Adrenal gland (tissue), 19 donors: ENCODE data around the gene ANKRD45. TPM values are rescaled to one million over a fixed set of nuclear protein-coding genes. Genes with fewer than 3 reads are reported as not detected.

Source experiments
- DNase-seq, 7 donors: peaks; one replicate each; pipeline ENCODE4 v3.0.0-alpha.2; 2019 to 2020
- H3K27ac ChIP-seq, 5 donors: fragments of 200-600 bp; sonication (generic) in 4 of 5; 1 replicate in 3 of 5; 2 replicates in 2 of 5; pipeline versions ENCODE4 v1.5.1 to v1.8.0; 2016 to 2020; ENCODE audit warnings: mild to moderate bottlenecking in 1 of 5
- H3K27me3 ChIP-seq: fragments of 200-600 bp; 2 replicates; pipeline ENCODE4 v1.8.0; 2021
- H3K36me3 ChIP-seq, 2 donors: fragments of 200-600 bp; replicated peaks in 1 of 2; 1 replicate in 1 of 2; 2 replicates in 1 of 2; pipeline versions ENCODE4 v1.5.1 to v1.8.0; 2018 to 2022
- H3K4me1 ChIP-seq, 2 donors: fragments of 200-600 bp; replicated peaks in 1 of 2; 1 replicate in 1 of 2; 2 replicates in 1 of 2; pipeline versions ENCODE4 v1.5.1 to v1.8.0; 2018 to 2021
- H3K4me3 ChIP-seq, 4 donors: fragments of 200-600 bp; sonication (generic) in 3 of 4; one replicate each; pipeline ENCODE4 v1.5.1; 2016 to 2018
- H3K9me3 ChIP-seq, 3 donors: fragments of 200-600 bp; sonication (generic) in 1 of 3; replicated peaks in 1 of 3; 1 replicate in 2 of 3; 2 replicates in 1 of 3; pipeline versions ENCODE4 v1.5.1 to v1.8.0; 2016 to 2021
- POLR2A ChIP-seq, 2 donors: fragments of 450-650 bp; IDR thresholded peaks; one replicate each; pipeline ENCODE4 v1.6.1; 2017; ENCODE audit warnings: antibody characterized with exemption in 2 of 2, mild to moderate bottlenecking in 2 of 2, moderate library complexity in 1 of 2
- WGBS, 4 donors: extraction: QIAGEN DNeasy Blood & Tissue Kit in 2 of 4; methylation state at CpG; one replicate each; pipeline versions ENCODE4 v1.1.5 to v1.1.7; 2013 to 2017; 5-methylcytosine and 5-hydroxymethylcytosine counted together
- intact Hi-C, 2 donors: fragments of 100-400 bp; cut with DNase I; formaldehyde crosslinking; loops; one replicate each; pipeline versions ENCODE4 v1.14.1 to v1.15.0; 2022 to 2023
- long read RNA-seq, 10 donors: library from polyadenylated mRNA in 3 of 10; unstranded in 2 of 10; stranded (forward) in 1 of 10; transcript quantifications; one replicate each; pipeline ENCODE4 v2.0.0 and lab custom pipeline, GENCODE V29; 2021 to 2026
- polyA plus RNA-seq, 3 donors: library from polyadenylated mRNA; stranded (reverse); fragments of 200-250 nt in 2 of 3; fragments of 350-450 nt in 1 of 3; fragmentation: Illumina TruSeq in 1 of 3; extraction: RNeasy Lipid Tissue Mini Kit (QIAGEN cat#74804) in 1 of 3; gene quantifications; one replicate each; pipeline ENCODE4 v1.2.3, GENCODE V29; 2013 to 2014
- total RNA-seq, 9 donors: library from RNA; depleted of rRNA in 4 of 9; stranded (reverse); fragments of >200 nt in 4 of 9; fragments of 120-200 nt in 1 of 9; fragmentation: NEBNext Ultra II Directional in 1 of 9; extraction: Animal tissue kit (Norgen Biotek cat#: 25700) in 1 of 9; gene quantifications; one replicate each; pipeline versions ENCODE4 v1.1.0 to v1.2.4, GENCODE V29; 2013 to 2023
- TF ChIP-seq, protein P1 (sequence below), 6 experiments: fragments of 450-650 bp in 4 of 6; fragments of 200-600 bp in 2 of 6; sonication (generic) in 1 of 6; IDR thresholded peaks; 1 replicate in 5 of 6; 2 replicates in 1 of 6; pipeline versions ENCODE4 v1.5.1 to v1.8.0; 2016 to 2021; ENCODE audit warnings: antibody characterized with exemption in 6 of 6, mild to moderate bottlenecking in 2 of 6, moderate library complexity in 1 of 6
- donor health status: healthy with polysubstance abuse.
- donor health status: Bipolar disorder and iron deficiency.
- donor health status: DM: yes; HTN: yes; CAD: no.
- donor health status: DM: no; HTN: no; CAD: no.
- donor health status: DM: no; HTN: no; CAD: no.
- donor health status: DM: yes; HTN: yes; CAD: no.

ANKRD45 gene, protein sequence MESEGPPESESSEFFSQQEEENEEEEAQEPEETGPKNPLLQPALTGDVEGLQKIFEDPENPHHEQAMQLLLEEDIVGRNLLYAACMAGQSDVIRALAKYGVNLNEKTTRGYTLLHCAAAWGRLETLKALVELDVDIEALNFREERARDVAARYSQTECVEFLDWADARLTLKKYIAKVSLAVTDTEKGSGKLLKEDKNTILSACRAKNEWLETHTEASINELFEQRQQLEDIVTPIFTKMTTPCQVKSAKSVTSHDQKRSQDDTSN
- total RNA-seq (1 to 10 TPM in 2 of 9 donors, under 1 TPM in 5, not detected in 2; 0.41 to 2.3 (median 0.78) TPM), polyA plus RNA-seq (1 to 10 TPM in 1 of 3 donors, under 1 TPM in 2; 0.56 to 1.3 (median 0.74) TPM)
- long read RNA-seq, donor 1: 0 reads
- long read RNA-seq, donor 2: 0 reads
- long read RNA-seq, donor 3: 0 reads
- long read RNA-seq, donor 4: 0 reads
- long read RNA-seq, donor 5: 0 reads
- long read RNA-seq, donor 6: 0 reads
- long read RNA-seq, donor 7: 0 reads
- long read RNA-seq, donor 8: 0 reads
- long read RNA-seq, donor 9: 0 reads
- long read RNA-seq, donor 10: 0 reads

DNA sequence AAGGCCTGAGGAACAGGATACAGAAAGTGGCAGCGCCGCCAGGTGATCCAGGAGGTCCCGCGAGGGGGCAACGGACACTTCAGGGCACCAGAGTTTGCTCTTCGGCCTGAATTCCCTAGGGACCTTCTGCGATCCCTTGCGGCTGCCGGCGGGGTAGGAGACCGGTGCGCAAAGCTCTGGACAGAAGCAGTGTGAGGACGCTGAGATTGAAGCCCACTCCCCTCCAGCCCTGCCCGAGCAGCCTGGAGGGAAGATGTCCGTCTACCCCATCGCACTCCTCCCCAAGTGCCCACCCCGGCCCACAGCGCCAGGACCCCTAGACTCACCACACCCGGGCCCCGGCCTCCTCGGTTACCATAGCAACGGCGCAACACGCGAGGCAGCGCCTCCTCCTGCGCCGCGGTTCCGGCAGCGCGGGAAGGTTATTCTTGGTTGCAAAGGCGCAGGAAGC is at the start of gene ANKRD45:
Gene ANKRD45, minus strand, starts transcription at position 361 of the 451 bp plus-strand sequence. CDS start 10,433 bp downstream, outside the sequence.
- peak; percentile 47 to 73 (median 62) for DNase-seq
- Histone ChIP-seq H3K4me3 (peak within 1 kb of the TSS in 2 of 4 donors; percentile 46 to 65), H3K36me3 (no peaks in the 10 kb centered on the region), H3K9me3 (no peaks in the 10 kb centered on the region), H3K4me1 (peaks cover 0 to 7% of the 10 kb centered on the region in 2 donors), H3K27ac (no peak within 1 kb of the TSS), H3K27me3 (peaks cover 4% of the 10 kb centered on the region)
- TF ChIP-seq, protein P1, sequence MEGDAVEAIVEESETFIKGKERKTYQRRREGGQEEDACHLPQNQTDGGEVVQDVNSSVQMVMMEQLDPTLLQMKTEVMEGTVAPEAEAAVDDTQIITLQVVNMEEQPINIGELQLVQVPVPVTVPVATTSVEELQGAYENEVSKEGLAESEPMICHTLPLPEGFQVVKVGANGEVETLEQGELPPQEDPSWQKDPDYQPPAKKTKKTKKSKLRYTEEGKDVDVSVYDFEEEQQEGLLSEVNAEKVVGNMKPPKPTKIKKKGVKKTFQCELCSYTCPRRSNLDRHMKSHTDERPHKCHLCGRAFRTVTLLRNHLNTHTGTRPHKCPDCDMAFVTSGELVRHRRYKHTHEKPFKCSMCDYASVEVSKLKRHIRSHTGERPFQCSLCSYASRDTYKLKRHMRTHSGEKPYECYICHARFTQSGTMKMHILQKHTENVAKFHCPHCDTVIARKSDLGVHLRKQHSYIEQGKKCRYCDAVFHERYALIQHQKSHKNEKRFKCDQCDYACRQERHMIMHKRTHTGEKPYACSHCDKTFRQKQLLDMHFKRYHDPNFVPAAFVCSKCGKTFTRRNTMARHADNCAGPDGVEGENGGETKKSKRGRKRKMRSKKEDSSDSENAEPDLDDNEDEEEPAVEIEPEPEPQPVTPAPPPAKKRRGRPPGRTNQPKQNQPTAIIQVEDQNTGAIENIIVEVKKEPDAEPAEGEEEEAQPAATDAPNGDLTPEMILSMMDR (IDR thresholded peaks at IDR 0.05): no peak
- no peak for TF ChIP-seq POLR2A (IDR thresholded peaks at IDR 0.05)
- 2 to 3% (median 3%) methylated on average over 15 to 33 of the region's 33 CpGs for WGBS, 4 donors
- intact Hi-C loops: no loop called here

DNA sequence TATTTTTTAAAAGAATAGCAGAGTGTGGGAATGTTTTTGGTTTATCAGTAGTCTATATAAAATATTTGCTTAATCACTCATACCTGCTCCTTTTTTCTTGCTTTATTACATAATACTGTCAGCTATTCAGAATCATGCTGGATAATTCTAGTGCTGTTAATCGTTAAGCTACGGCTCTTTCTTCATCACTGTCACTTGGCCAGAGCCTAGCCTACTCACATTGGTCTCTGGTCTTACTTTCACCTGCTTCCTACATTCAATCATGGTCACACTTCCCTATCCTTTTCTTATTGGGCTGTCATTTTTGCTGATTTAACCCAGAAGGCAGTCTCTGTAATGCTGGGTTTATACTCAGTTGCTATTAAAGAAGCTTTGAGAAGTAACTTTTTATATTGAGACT is 47.6 kb upstream of the ANKRD45 start:
- Histone ChIP-seq H3K4me1 (peaks cover 11 to 29% of the 10 kb centered on the region in 2 donors), H3K27ac (no peak overlapping the region), H3K4me3 (no peak overlapping the region), H3K9me3 (no peaks in the 10 kb centered on the region), H3K27me3 (no peaks in the 10 kb centered on the region), H3K36me3 (no peaks in the 10 kb centered on the region)
- no peak for TF ChIP-seq POLR2A (IDR thresholded peaks at IDR 0.05)
- TF ChIP-seq, protein P1 (IDR thresholded peaks at IDR 0.05): no peak
- WGBS, 4 donors: 68 to 82% (median 75%) methylated on average over 2 of the region's 2 CpGs
- intact Hi-C loops: no loop called here
- DNase-seq: no peak

DNA sequence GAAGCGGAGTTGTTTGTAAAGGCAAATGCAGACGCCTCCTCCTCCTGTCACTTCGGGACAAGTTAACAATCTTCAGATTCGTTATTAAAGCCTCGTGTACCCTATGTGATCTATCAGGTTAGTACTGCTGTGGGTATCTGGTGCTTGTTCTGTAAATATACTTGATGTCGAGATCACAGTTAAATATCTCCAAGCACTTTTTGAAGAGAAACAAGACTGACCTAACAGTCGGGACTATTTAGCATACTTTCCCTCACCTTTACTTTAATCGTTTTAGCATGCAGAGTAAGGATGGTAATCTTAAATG is 45.8 kb upstream of the ANKRD45 start:
- peak overlapping the region; percentile 31 to 86 (median 58) for H3K4me3 ChIP-seq
- peaks cover 11 to 29% of the 10 kb centered on the region in 2 donors for H3K4me1 ChIP-seq
- H3K27ac ChIP-seq: peak overlapping the region; percentile 67 to 96 (median 89)
- no peak for DNase-seq
- no peaks in the 10 kb centered on the region for H3K36me3 ChIP-seq
- intact Hi-C loops: no loop called here
- no peaks in the 10 kb centered on the region for H3K9me3 ChIP-seq
- peaks cover 5% of the 10 kb centered on the region for H3K27me3 ChIP-seq
- WGBS, 4 donors: 0 to 1% (median 0%) methylated on average over 7 to 8 of the region's 8 CpGs
- TF ChIP-seq POLR2A (IDR thresholded peaks at IDR 0.05): no peak
- TF ChIP-seq, protein P1 (IDR thresholded peaks at IDR 0.05): no peak

DNA sequence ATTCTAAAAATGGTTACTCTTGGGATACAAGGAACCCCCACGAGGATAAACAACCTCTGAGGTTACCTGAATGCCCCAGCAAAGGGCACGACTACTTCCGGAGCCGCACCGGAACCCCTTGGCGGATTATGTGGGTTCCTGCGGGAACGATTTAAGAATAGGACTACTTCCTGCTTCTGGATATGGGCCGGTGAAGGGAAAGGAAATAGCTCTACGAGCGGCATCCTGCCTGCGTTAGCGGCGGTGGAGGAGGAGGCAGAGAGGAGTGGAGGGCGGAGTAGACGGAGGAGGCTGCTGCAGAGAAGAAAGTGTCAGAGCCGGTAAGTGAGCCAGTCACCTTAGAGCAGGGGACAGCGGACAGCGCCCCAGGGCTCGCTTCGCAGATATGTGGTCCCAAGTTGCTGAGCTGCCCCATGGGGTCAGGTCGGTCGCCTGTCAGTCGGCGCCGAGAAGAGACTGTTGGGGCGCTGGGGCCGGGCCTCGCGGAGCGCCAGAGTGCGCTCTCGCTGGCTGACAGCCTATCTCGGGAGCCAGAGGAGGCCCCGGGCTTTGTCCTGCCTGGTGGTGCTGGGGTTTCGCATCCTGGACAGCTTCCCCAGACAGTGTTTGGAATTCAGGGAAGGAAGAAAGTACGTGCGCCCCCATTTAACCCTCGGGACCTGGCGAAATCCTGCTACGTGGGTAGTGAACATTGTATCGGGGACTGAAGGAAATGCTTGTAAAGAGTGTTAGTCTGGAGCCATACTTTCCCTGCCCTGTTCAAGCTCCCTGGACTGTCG is 45.3 kb upstream of the ANKRD45 start, which contains the start of gene KLHL20:
Gene KLHL20, plus strand, starts transcription at position 223 of the 779 bp plus-strand sequence. CDS start 1,063 bp downstream, outside the sequence.
- H3K9me3 ChIP-seq: no peaks in the 10 kb centered on the region
- WGBS, 4 donors: 0 to 1% (median 0%) methylated on average over 25 to 43 of the region's 43 CpGs
- TF ChIP-seq, protein P1 (IDR thresholded peaks at IDR 0.05): peak in 3 of 6 experiments; percentile 8 to 24 (median 17)
- TF ChIP-seq POLR2A (IDR thresholded peaks at IDR 0.05): peak; percentile 70 to 91
- intact Hi-C loops: no loop called here
- no peaks in the 10 kb centered on the region for H3K36me3 ChIP-seq
- H3K27ac ChIP-seq: peak within 1 kb of the TSS; percentile 67 to 96 (median 89)
- H3K27me3 ChIP-seq: peaks cover 5% of the 10 kb centered on the region
- peak; percentile 82 to 91 (median 86) for DNase-seq
- H3K4me3 ChIP-seq: peak within 1 kb of the TSS; percentile 31 to 86 (median 58)
- peaks cover 11 to 29% of the 10 kb centered on the region in 2 donors for H3K4me1 ChIP-seq
